ENCODE measurements around the gene MGAT4B. TPM values are rescaled to one million over a fixed set of nuclear protein-coding genes. Genes with fewer than 3 reads are reported as not detected.
A peak's percentile ranks its signal among the peaks of the same experiment; 100 is the strongest.

MGAT4B gene
- total RNA-seq, 1 experiment from 2014 or later: 59.5 TPM

DNA sequence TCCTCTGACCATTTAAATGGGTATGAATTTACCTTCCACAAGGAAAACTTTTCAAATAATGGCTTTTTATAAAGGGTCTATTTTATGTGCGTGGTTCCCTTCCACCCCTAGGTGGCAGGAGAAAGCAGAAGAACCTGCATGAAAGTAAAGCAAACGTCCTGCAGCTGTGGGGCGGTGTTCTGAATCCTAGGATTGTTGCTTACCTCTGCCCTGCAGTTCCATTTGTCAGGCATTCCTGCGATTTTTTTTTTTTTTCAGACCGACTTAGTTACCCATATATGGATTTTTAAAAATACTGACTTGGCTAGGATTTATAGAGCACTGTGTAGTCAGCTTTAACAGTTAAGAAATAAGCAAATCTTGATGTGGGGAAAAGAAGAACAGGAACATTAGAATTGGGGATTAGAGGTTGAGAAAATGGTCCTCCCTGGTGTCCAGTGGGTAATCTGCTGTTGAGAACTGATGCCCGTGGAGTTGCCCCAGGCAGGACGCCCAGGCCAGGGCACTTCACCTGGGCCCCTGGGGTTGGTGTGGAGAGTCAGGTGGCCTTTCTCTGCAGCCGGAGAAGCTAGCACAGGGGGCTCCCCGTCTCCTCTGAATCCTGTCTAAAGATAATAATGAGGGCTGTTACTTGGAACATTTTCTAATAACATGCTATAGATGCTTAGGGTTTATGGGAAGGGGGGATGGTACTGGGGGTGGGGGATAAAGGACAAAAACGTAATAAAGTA is 43.3 kb downstream of the MGAT4B start:
- POLR2A ChIA-PET (ENCODE audit: low non-redundant PET): no interaction called here
- H3K27me3 ChIP-seq (replicated peaks; ENCODE audit: insufficient read depth, low read depth, low read length, poor library complexity): no peaks in the 10 kb centered on the region
- no peak overlapping the region for H3K4me3 ChIP-seq (ENCODE audit: low read depth, low read length, poor library complexity, severe bottlenecking)
- intact Hi-C loops (cut with micrococcal nuclease; ENCODE audit: unreplicated experiment): loop anchor here (2.0 kb wide), 1 partner anchor 33 kb away; no protein-coding TSS in a partner anchor
- peak; percentile 75 for DNase-seq (ENCODE audit: low spot score)
- peaks cover 23% of the 10 kb centered on the region for H3K36me3 ChIP-seq (ENCODE audit: insufficient read depth, low read length, poor library complexity, severe bottlenecking)
- CTCF ChIA-PET: interaction anchor here (0.6 to 1.3 kb wide), 4 partner anchors 8 to 553 kb away, joined by 3 to 5 read pairs (median 3); no protein-coding TSS in a partner anchor
- H3K27ac ChIP-seq (ENCODE audit: low read depth, low read length, poor library complexity, severe bottlenecking): peak overlapping the region; percentile 10
- BruUV-seq (replicated peaks): no TSS peak
- TF ChIP-seq, protein P1, sequence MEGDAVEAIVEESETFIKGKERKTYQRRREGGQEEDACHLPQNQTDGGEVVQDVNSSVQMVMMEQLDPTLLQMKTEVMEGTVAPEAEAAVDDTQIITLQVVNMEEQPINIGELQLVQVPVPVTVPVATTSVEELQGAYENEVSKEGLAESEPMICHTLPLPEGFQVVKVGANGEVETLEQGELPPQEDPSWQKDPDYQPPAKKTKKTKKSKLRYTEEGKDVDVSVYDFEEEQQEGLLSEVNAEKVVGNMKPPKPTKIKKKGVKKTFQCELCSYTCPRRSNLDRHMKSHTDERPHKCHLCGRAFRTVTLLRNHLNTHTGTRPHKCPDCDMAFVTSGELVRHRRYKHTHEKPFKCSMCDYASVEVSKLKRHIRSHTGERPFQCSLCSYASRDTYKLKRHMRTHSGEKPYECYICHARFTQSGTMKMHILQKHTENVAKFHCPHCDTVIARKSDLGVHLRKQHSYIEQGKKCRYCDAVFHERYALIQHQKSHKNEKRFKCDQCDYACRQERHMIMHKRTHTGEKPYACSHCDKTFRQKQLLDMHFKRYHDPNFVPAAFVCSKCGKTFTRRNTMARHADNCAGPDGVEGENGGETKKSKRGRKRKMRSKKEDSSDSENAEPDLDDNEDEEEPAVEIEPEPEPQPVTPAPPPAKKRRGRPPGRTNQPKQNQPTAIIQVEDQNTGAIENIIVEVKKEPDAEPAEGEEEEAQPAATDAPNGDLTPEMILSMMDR (conservative IDR thresholded peaks at IDR 0.05; ENCODE audit: low read depth, low read length): peak; percentile 83
- no peak for TF ChIP-seq EZH2 (IDR thresholded peaks at IDR 0.05; ENCODE audit: borderline replicate concordance, low read depth, low read length, poor library complexity, severe bottlenecking)
- peaks cover 53% of the 10 kb centered on the region for H3K4me1 ChIP-seq (ENCODE audit: insufficient read depth, low read length, poor library complexity, severe bottlenecking)
- H3K9me3 ChIP-seq (ENCODE audit: low read depth, low read length, poor library complexity, severe bottlenecking): no peaks in the 10 kb centered on the region

GRCh38 chr5:179762781-179763176 is 43.9 kb downstream of the MGAT4B start:
- POLR2A ChIA-PET (ENCODE audit: low non-redundant PET): no interaction called here
- peak overlapping the region; percentile 38 for H3K27ac ChIP-seq (ENCODE audit: low read depth, low read length, poor library complexity, severe bottlenecking)
- H3K4me3 ChIP-seq (ENCODE audit: low read depth, low read length, poor library complexity, severe bottlenecking): no peak overlapping the region
- H3K4me1 ChIP-seq (ENCODE audit: insufficient read depth, low read length, poor library complexity, severe bottlenecking): peaks cover 53% of the 10 kb centered on the region
- intact Hi-C loops (cut with micrococcal nuclease; ENCODE audit: unreplicated experiment): loop anchor here (2.0 kb wide), 1 partner anchor 34 kb away; no protein-coding TSS in a partner anchor
- peak; percentile 32 for DNase-seq (ENCODE audit: low spot score)
- no TSS peak for BruUV-seq (replicated peaks)
- no peaks in the 10 kb centered on the region for H3K9me3 ChIP-seq (ENCODE audit: low read depth, low read length, poor library complexity, severe bottlenecking)
- CTCF ChIA-PET: interaction anchor here (0.6 to 1.3 kb wide), 3 partner anchors 9 to 554 kb away, joined by 3 to 5 read pairs (median 3); no protein-coding TSS in a partner anchor
- H3K36me3 ChIP-seq (ENCODE audit: insufficient read depth, low read length, poor library complexity, severe bottlenecking): peaks cover 22% of the 10 kb centered on the region
- TF ChIP-seq, protein P1 (conservative IDR thresholded peaks at IDR 0.05; ENCODE audit: low read depth, low read length): no peak
- no peak for TF ChIP-seq EZH2 (IDR thresholded peaks at IDR 0.05; ENCODE audit: borderline replicate concordance, low read depth, low read length, poor library complexity, severe bottlenecking)
- H3K27me3 ChIP-seq (replicated peaks; ENCODE audit: insufficient read depth, low read depth, low read length, poor library complexity): no peaks in the 10 kb centered on the region

GRCh38 chr5:179762079-179762780 is 44.4 kb downstream of the MGAT4B start:
- no peaks in the 10 kb centered on the region for H3K27me3 ChIP-seq (replicated peaks; ENCODE audit: insufficient read depth, low read depth, low read length, poor library complexity)
- ChIA-PET POLR2A (ENCODE audit: low non-redundant PET) (no interaction called here), CTCF (interaction anchor here (1.3 kb wide), 1 partner anchor 40 kb away, joined by 5 read pairs; no protein-coding TSS in a partner anchor)
- intact Hi-C loops (cut with micrococcal nuclease; ENCODE audit: unreplicated experiment): loop anchor here (2.0 kb wide), 1 partner anchor 35 kb away; no protein-coding TSS in a partner anchor
- peaks cover 51% of the 10 kb centered on the region for H3K4me1 ChIP-seq (ENCODE audit: insufficient read depth, low read length, poor library complexity, severe bottlenecking)
- no TSS peak for BruUV-seq (replicated peaks)
- TF ChIP-seq, protein P1 (conservative IDR thresholded peaks at IDR 0.05; ENCODE audit: low read depth, low read length): no peak
- no peak for TF ChIP-seq EZH2 (IDR thresholded peaks at IDR 0.05; ENCODE audit: borderline replicate concordance, low read depth, low read length, poor library complexity, severe bottlenecking)
- DNase-seq (ENCODE audit: low spot score): peak; percentile 43
- no peak overlapping the region for H3K4me3 ChIP-seq (ENCODE audit: low read depth, low read length, poor library complexity, severe bottlenecking)
- H3K36me3 ChIP-seq (ENCODE audit: insufficient read depth, low read length, poor library complexity, severe bottlenecking): peaks cover 20% of the 10 kb centered on the region
- no peaks in the 10 kb centered on the region for H3K9me3 ChIP-seq (ENCODE audit: low read depth, low read length, poor library complexity, severe bottlenecking)
- peak overlapping the region; percentile 38 for H3K27ac ChIP-seq (ENCODE audit: low read depth, low read length, poor library complexity, severe bottlenecking)
